ENCODE results near the gene GYPB. TPM values are rescaled to one million over a fixed set of nuclear protein-coding genes. Genes with fewer than 3 reads are reported as not detected.
"Not testable (repeated sequence)": the region's sequence is repeated elsewhere in the genome, so short reads cannot be mapped to it uniquely, and the experiment has no call there.

The GYPB gene
- total and polyA plus RNA-seq, 2 of the 8 experiments (the other 6 are each of a cell fraction or from before 2014, with no cell fraction given) = not detected

GRCh38 chr4:144031369-144031768 is 12.2 kb upstream of the GYPB start:
- H3K14ac ChIP-seq (ENCODE audit: insufficient read length); H2BK5ac ChIP-seq (ENCODE audit: low read depth, low read length); DNase-seq (ENCODE audit: low read depth in 1 of 2, low spot score in 2 of 2); H3K9me3 ChIP-seq (ENCODE audit: insufficient read depth in 2 of 2, low read depth in 1 of 2, low read length in 1 of 2); H3K79me2 ChIP-seq (ENCODE audit: control insufficient read depth in 1 of 2, insufficient read depth in 2 of 2, low read length in 2 of 2); H2BK120ac ChIP-seq (replicated peaks; ENCODE audit: low read depth, low read length); H3K79me1 ChIP-seq (ENCODE audit: low read depth, low read length); H3K9ac ChIP-seq (replicated peaks in 1 of 4; ENCODE audit: extremely low read depth in 1 of 4, low read depth in 3 of 4, low read length in 3 of 4); H2BK15ac ChIP-seq (ENCODE audit: low read length); H3K27ac ChIP-seq (ENCODE audit: low read depth, low read length); FAIRE-seq; H2AK5ac ChIP-seq (ENCODE audit: low read depth, low read length); H3K23ac ChIP-seq (ENCODE audit: insufficient read length); H2BK12ac ChIP-seq (ENCODE audit: low read depth, low read length); CTCF ChIA-PET (ENCODE audit: partially characterized antibody); H2AFZ ChIP-seq (ENCODE audit: low read length); H4K91ac ChIP-seq (replicated peaks; ENCODE audit: insufficient read length, low read length); H3K36me3 ChIP-seq (ENCODE audit: control insufficient read depth in 2 of 4, insufficient read depth in 4 of 4, low read length in 3 of 4); H2BK20ac ChIP-seq (ENCODE audit: low read length); H4K5ac ChIP-seq (ENCODE audit: insufficient read length, low read depth, low read length); H3K4me1 ChIP-seq (replicated peaks in 1 of 4; ENCODE audit: control insufficient read depth in 3 of 4, insufficient read depth in 4 of 4, low read length in 3 of 4); H3K23me2 ChIP-seq (ENCODE audit: low read depth, low read length); H3K56ac ChIP-seq (replicated peaks; ENCODE audit: insufficient read length, low read depth, low read length); H4K20me1 ChIP-seq (replicated peaks in 1 of 2; ENCODE audit: control insufficient read depth in 1 of 2, insufficient read depth in 2 of 2, low read length in 2 of 2); H3K4me2 ChIP-seq (ENCODE audit: insufficient read depth in 1 of 2, low read depth in 2 of 2, low read length in 2 of 2); H3K4ac ChIP-seq (replicated peaks; ENCODE audit: insufficient read length, low read depth, low read length); H3K4me3 ChIP-seq (ENCODE audit: extremely low read depth in 1 of 4, insufficient read depth in 2 of 4, low read depth in 3 of 4, low read length in 4 of 4); POLR2A ChIA-PET (ENCODE audit: partially characterized antibody); H4K8ac ChIP-seq (ENCODE audit: extremely low read depth, insufficient read depth, low read length); H3K18ac ChIP-seq (ENCODE audit: extremely low read depth, low read length); H3K27me3 ChIP-seq (replicated peaks in 1 of 4; ENCODE audit: control insufficient read depth in 3 of 4, extremely low read depth in 1 of 4, insufficient read depth in 3 of 4, low read length in 3 of 4): not testable (repeated sequence)
- WGBS, 2 experiments (ENCODE audit: extremely low coverage in 1 of 2, insufficient coverage in 1 of 2, insufficient read length in 1 of 2, insufficient replicate concordance in 2 of 2, low coverage in 1 of 2, low lambda C conversion rate in 2 of 2, missing lambda C conversion rate in 1 of 2) = 88% methylated on average over 3 of the region's 3 CpGs; no CpG with 5 or more reads in 1 of the 2 experiments

GRCh38 chr4:144030708-144031107 is 11.5 kb upstream of the GYPB start:
- H3K14ac ChIP-seq (ENCODE audit: insufficient read length); H3K18ac ChIP-seq (ENCODE audit: extremely low read depth, low read length); H2BK12ac ChIP-seq (ENCODE audit: low read depth, low read length); H2BK15ac ChIP-seq (ENCODE audit: low read length); H3K4me1 ChIP-seq (replicated peaks in 1 of 4; ENCODE audit: control insufficient read depth in 3 of 4, insufficient read depth in 4 of 4, low read length in 3 of 4); H3K23ac ChIP-seq (ENCODE audit: insufficient read length); H2AK5ac ChIP-seq (ENCODE audit: low read depth, low read length); POLR2A ChIA-PET (ENCODE audit: partially characterized antibody); H4K20me1 ChIP-seq (replicated peaks in 1 of 2; ENCODE audit: control insufficient read depth in 1 of 2, insufficient read depth in 2 of 2, low read length in 2 of 2); H3K9me3 ChIP-seq (ENCODE audit: insufficient read depth in 2 of 2, low read depth in 1 of 2, low read length in 1 of 2); H3K79me2 ChIP-seq (ENCODE audit: control insufficient read depth in 1 of 2, insufficient read depth in 2 of 2, low read length in 2 of 2); DNase-seq (ENCODE audit: low read depth in 1 of 2, low spot score in 2 of 2); H4K8ac ChIP-seq (ENCODE audit: extremely low read depth, insufficient read depth, low read length); FAIRE-seq; H3K27me3 ChIP-seq (replicated peaks in 1 of 4; ENCODE audit: control insufficient read depth in 3 of 4, extremely low read depth in 1 of 4, insufficient read depth in 3 of 4, low read length in 3 of 4); H3K56ac ChIP-seq (replicated peaks; ENCODE audit: insufficient read length, low read depth, low read length); H3K4me3 ChIP-seq (ENCODE audit: extremely low read depth in 1 of 4, insufficient read depth in 2 of 4, low read depth in 3 of 4, low read length in 4 of 4); H2BK5ac ChIP-seq (ENCODE audit: low read depth, low read length); H4K91ac ChIP-seq (replicated peaks; ENCODE audit: insufficient read length, low read length); H3K79me1 ChIP-seq (ENCODE audit: low read depth, low read length); H3K36me3 ChIP-seq (ENCODE audit: control insufficient read depth in 2 of 4, insufficient read depth in 4 of 4, low read length in 3 of 4); H3K4ac ChIP-seq (replicated peaks; ENCODE audit: insufficient read length, low read depth, low read length); H3K9ac ChIP-seq (replicated peaks in 1 of 4; ENCODE audit: extremely low read depth in 1 of 4, low read depth in 3 of 4, low read length in 3 of 4); H3K23me2 ChIP-seq (ENCODE audit: low read depth, low read length); H2AFZ ChIP-seq (ENCODE audit: low read length); H3K27ac ChIP-seq (ENCODE audit: low read depth, low read length); H2BK20ac ChIP-seq (ENCODE audit: low read length); H4K5ac ChIP-seq (ENCODE audit: insufficient read length, low read depth, low read length); H3K4me2 ChIP-seq (ENCODE audit: insufficient read depth in 1 of 2, low read depth in 2 of 2, low read length in 2 of 2); H2BK120ac ChIP-seq (replicated peaks; ENCODE audit: low read depth, low read length): not testable (repeated sequence)
- 97% methylated on average over 4 of the region's 4 CpGs; no CpG with 5 or more reads in 1 of the 2 experiments for WGBS, 2 experiments (ENCODE audit: extremely low coverage in 1 of 2, insufficient coverage in 1 of 2, insufficient read length in 1 of 2, insufficient replicate concordance in 2 of 2, low coverage in 1 of 2, low lambda C conversion rate in 2 of 2, missing lambda C conversion rate in 1 of 2)
- CTCF ChIA-PET (ENCODE audit: partially characterized antibody) = interaction anchor here (1.1 kb wide), 2 partner anchors 50 to 471 kb away, joined by 3 to 4 read pairs; no protein-coding TSS in a partner anchor

Data from H1 (cell line).